Measurements from ENCODE around the gene SNAPC3. TPM values are rescaled to one million over a fixed set of nuclear protein-coding genes. Genes with fewer than 3 reads are reported as not detected.
A peak's percentile ranks its signal among the peaks of the same experiment; 100 is the strongest.
"Not testable (repeated sequence)": the region's sequence is repeated elsewhere in the genome, so short reads cannot be mapped to it uniquely, and the experiment has no call there.

Gene SNAPC3
- total and polyA plus RNA-seq, 4 donors, result 46.3 to 74.3 (median 49.3) TPM

DNA sequence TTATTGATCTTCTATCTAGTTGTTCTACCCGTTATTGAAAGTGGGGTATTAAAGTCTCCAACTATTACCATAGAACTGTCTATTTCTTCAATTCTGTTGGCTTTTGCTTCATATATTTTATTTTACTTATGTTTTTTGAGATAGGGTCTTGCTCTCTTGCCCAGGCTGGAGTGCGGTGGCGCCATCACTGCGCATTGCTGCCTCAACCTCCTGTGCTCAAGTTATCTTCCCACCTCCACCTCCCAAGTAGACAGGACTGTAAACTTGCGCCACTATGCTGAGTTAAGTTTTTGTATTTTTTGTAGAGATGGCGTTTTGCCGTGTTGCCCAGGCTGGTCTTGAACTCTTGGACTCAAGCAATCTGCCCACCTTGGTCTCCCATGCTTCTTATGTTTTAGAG lies 16.2 kb downstream of the SNAPC3 start:
- WGBS (ENCODE audit: insufficient coverage), result no CpG with 5 or more reads among the region's 7 CpGs
- Histone ChIP-seq H3K36me3 (ENCODE audit: control insufficient read depth, insufficient read depth, low read length) (peaks cover 45% of the 10 kb centered on the region), H3K9me3 (ENCODE audit: control insufficient read depth, insufficient read depth, low read length) (peaks cover 1% of the 10 kb centered on the region), H3K4me3 (ENCODE audit: low read depth, low read length) (no peak overlapping the region), H3K27ac (ENCODE audit: low read depth, low read length) (no peak overlapping the region), H3K4me1 (ENCODE audit: control insufficient read depth, insufficient read depth, low read length) (no peaks in the 10 kb centered on the region), H3K27me3 (ENCODE audit: control insufficient read depth, insufficient read depth, low read length) (no peaks in the 10 kb centered on the region)
- no peak for DNase-seq (ENCODE audit: low read depth in 4 of 6, low spot score in 6 of 6)

DNA sequence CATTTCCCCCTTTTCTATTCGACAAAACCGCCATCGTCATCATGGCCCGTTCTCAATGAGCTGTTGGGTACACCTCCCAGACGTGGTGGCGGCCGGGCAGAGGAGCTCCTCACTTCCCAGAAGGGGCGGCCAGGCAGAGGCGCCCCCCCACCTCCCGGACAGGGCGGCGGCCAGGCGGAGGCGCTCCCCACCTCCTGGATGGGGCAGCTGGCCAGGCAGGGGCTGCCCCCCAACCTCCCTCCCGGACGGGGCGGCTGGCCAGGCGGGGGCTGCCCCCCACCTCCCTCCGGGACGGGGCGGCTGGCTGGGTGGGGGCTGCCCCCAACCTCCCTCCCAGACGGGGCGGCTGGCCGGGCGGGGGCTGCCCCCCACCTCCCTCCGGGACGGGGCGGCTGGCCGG lies 19.2 kb downstream of the SNAPC3 start:
- not testable (repeated sequence) for H3K9me3 ChIP-seq (ENCODE audit: control insufficient read depth, insufficient read depth, low read length); H3K27ac ChIP-seq (ENCODE audit: low read depth, low read length); DNase-seq (ENCODE audit: low read depth in 4 of 6, low spot score in 6 of 6); H3K4me1 ChIP-seq (ENCODE audit: control insufficient read depth, insufficient read depth, low read length); H3K4me3 ChIP-seq (ENCODE audit: low read depth, low read length); H3K27me3 ChIP-seq (ENCODE audit: control insufficient read depth, insufficient read depth, low read length)
- peaks cover 44% of the 10 kb centered on the region for H3K36me3 ChIP-seq (ENCODE audit: control insufficient read depth, insufficient read depth, low read length)
- WGBS (ENCODE audit: insufficient coverage), result 98% methylated on average over 16 of the region's 29 CpGs

DNA sequence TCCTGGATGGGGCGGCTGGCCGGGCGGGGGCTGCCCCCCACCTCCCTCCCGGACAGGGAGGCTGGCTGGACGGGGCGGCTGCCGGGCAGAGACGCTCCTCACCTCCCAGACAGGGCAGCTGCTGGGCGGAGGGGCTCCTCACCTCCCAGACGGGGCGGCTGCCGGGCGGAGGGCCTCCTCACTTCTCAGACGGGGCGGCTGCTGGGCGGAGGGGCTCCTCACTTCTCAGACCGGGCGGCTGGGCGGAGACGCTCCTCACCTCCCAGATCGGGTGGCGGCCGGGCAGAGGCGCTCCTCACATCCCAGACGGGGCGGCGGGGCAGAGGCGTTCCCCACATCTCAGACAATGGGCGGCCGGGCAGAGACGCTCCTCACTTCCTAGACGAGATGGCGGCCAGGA lies 19.6 kb downstream of the SNAPC3 start:
- not testable (repeated sequence) for H3K4me3 ChIP-seq (ENCODE audit: low read depth, low read length); H3K4me1 ChIP-seq (ENCODE audit: control insufficient read depth, insufficient read depth, low read length); H3K27me3 ChIP-seq (ENCODE audit: control insufficient read depth, insufficient read depth, low read length); H3K9me3 ChIP-seq (ENCODE audit: control insufficient read depth, insufficient read depth, low read length); H3K27ac ChIP-seq (ENCODE audit: low read depth, low read length); DNase-seq (ENCODE audit: low read depth in 4 of 6, low spot score in 6 of 6)
- H3K36me3 ChIP-seq (ENCODE audit: control insufficient read depth, insufficient read depth, low read length), result peaks cover 42% of the 10 kb centered on the region
- WGBS (ENCODE audit: insufficient coverage), result 99% methylated on average over 28 of the region's 33 CpGs

DNA sequence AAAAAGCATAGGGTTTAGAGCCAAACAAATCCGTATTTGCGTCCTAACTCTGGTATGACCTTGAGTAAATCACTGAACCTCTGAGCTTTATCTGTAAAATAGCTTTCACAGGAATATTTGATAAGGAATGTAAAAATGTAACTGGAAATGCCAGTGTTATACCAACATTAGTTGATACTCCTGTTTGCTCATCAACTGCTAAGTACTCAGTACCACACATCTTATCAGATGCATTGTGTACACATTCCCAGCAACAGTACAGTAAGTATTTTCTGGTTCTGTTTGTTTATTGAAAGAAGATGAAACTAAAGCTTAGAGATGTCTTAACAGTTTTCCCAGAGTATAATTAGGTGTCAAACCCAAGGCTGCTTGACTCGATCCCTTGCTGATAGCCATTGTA lies 21.5 kb downstream of the SNAPC3 start:
- Histone ChIP-seq H3K36me3 (ENCODE audit: control insufficient read depth, insufficient read depth, low read length) (peaks cover 42% of the 10 kb centered on the region), H3K27me3 (ENCODE audit: control insufficient read depth, insufficient read depth, low read length) (no peaks in the 10 kb centered on the region), H3K27ac (ENCODE audit: low read depth, low read length) (no peak overlapping the region), H3K4me3 (ENCODE audit: low read depth, low read length) (no peak overlapping the region), H3K9me3 (ENCODE audit: control insufficient read depth, insufficient read depth, low read length) (no peaks in the 10 kb centered on the region), H3K4me1 (ENCODE audit: control insufficient read depth, insufficient read depth, low read length) (no peaks in the 10 kb centered on the region)
- WGBS (ENCODE audit: insufficient coverage), result no CpG with 5 or more reads among the region's 3 CpGs
- no peak for DNase-seq (ENCODE audit: low read depth in 4 of 6, low spot score in 6 of 6)

DNA sequence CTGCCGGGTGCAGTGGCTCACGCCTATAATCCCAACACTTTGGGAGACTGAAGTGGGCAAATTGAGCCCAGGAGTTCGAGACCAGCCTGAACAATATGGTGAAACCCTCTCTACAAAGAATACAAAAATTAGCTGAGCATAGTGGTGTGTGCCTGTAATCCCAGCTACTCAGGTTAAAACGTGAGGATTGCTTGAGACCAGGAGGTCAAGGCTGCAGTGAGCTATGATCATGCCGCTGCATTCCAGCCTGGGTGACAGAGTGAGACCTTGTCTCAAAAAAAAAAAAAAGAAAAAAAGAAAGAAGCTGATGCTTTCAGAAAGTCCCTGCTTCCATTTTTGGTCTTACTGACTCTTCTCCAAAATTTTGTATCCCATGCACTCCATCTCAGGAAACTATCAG lies 31.3 kb downstream of the SNAPC3 start:
- peaks cover 27% of the 10 kb centered on the region for H3K36me3 ChIP-seq (ENCODE audit: control insufficient read depth, insufficient read depth, low read length)

DNA sequence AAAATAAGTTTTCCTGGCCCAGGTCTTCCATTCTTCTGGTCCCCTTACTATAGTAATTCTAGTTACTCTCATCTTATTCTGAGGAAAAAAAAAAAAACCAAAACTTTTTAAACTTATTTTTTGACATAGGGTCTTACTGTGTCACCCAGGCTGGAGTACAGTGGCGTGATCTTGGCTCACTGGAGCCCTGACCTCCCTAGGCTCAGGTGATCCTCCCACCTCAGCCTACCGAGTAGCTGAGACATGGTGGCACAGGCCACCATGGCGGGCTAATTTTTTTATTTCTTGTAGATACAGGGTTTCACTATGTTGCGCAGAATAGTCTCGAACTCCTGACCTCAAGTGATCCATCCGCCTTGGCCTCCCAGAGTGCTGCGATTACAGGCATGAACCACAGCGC lies 38.4 kb downstream of the SNAPC3 start:
- WGBS (ENCODE audit: insufficient coverage), result 100% methylated on average over 1 of the region's 8 CpGs
- H3K27me3 ChIP-seq (ENCODE audit: control insufficient read depth, insufficient read depth, low read length), result no peaks in the 10 kb centered on the region
- H3K4me3 ChIP-seq (ENCODE audit: low read depth, low read length), result no peak overlapping the region
- H3K27ac ChIP-seq (ENCODE audit: low read depth, low read length), result no peak overlapping the region
- no peaks in the 10 kb centered on the region for H3K4me1 ChIP-seq (ENCODE audit: control insufficient read depth, insufficient read depth, low read length)
- no peaks in the 10 kb centered on the region for H3K9me3 ChIP-seq (ENCODE audit: control insufficient read depth, insufficient read depth, low read length)
- no peak for DNase-seq (ENCODE audit: low read depth in 4 of 6, low spot score in 6 of 6)
- peaks cover 16% of the 10 kb centered on the region for H3K36me3 ChIP-seq (ENCODE audit: control insufficient read depth, insufficient read depth, low read length)

More for the DNA sequence above, 31.3 kb downstream of the SNAPC3 start:
- no peaks in the 10 kb centered on the region for H3K9me3 ChIP-seq (ENCODE audit: control insufficient read depth, insufficient read depth, low read length)
- H3K4me3 ChIP-seq (ENCODE audit: low read depth, low read length), result no peak overlapping the region
- H3K27ac ChIP-seq (ENCODE audit: low read depth, low read length), result no peak overlapping the region
- 80% methylated on average over 1 of the region's 5 CpGs for WGBS (ENCODE audit: insufficient coverage)
- no peak for DNase-seq (ENCODE audit: low read depth in 4 of 6, low spot score in 6 of 6)
- H3K4me1 ChIP-seq (ENCODE audit: control insufficient read depth, insufficient read depth, low read length), result no peaks in the 10 kb centered on the region
- H3K27me3 ChIP-seq (ENCODE audit: control insufficient read depth, insufficient read depth, low read length), result no peaks in the 10 kb centered on the region

DNA sequence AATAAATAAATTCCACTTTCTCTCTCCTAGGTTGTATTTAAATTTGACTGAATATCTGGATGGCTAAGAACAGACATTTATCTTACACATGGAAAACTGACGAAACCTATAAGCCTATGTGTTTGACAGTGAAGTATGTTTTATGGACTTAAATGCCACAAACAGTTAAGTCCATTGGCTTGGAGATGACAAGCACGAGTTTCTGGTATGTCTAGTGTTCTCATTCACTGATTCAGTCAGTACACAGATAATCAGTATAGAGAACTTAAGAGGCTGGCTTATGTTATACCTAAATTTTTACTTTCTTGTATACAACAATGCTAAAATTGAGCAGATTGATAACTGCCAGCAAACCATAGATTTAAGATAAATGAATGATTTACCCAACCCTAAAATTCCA lies 38.9 kb downstream of the SNAPC3 start:
- Histone ChIP-seq H3K4me3 (ENCODE audit: low read depth, low read length) (no peak overlapping the region), H3K9me3 (ENCODE audit: control insufficient read depth, insufficient read depth, low read length) (no peaks in the 10 kb centered on the region), H3K36me3 (ENCODE audit: control insufficient read depth, insufficient read depth, low read length) (peaks cover 14% of the 10 kb centered on the region), H3K27me3 (ENCODE audit: control insufficient read depth, insufficient read depth, low read length) (no peaks in the 10 kb centered on the region), H3K27ac (ENCODE audit: low read depth, low read length) (no peak overlapping the region), H3K4me1 (ENCODE audit: control insufficient read depth, insufficient read depth, low read length) (no peaks in the 10 kb centered on the region)
- no CpG with 5 or more reads among the region's 2 CpGs for WGBS (ENCODE audit: insufficient coverage)
- no peak for DNase-seq (ENCODE audit: low read depth in 4 of 6, low spot score in 6 of 6)

DNA sequence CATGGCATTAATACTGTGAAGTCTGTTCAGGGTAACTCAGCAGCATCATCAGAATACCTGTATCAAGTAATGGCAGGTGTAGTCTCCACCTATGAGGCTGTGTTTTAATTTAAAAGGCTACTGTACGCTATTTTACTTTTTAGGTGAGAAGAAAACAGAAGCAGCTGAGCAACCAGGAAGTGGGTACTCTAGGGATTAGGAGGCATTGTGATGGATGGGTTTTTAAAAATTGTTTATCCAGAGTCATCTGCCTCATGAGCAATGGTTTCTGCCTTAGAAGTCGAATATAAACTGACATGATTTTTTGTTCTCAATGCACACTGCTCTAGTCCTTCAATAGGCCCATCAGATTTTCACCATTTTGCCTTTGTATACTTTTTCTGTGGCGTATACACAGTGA lies 45.5 kb downstream of the SNAPC3 start:
- H3K4me1 ChIP-seq (ENCODE audit: control insufficient read depth, insufficient read depth, low read length), result no peaks in the 10 kb centered on the region

DNA sequence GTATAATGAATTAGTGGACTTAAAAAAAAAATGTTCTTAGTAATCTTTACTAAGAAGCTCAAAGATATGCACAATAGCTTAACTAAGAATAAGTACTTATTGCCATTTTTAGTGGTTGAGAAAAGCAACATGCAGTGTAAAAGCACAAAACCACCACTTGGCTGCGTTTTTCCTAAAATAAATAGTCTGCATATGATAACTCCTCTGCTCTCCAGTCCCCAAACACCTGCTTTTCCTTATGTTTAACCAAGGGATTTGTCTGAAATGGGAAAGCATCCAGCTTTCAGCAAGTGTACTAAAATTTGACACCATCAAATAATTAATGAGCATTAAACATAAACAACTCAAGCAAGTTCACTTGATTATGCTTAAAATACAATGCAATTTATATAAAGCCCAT lies 46.7 kb downstream of the SNAPC3 start:
- WGBS (ENCODE audit: insufficient coverage), result no CpG with 5 or more reads among the region's 1 CpG
- peaks cover 11% of the 10 kb centered on the region for H3K36me3 ChIP-seq (ENCODE audit: control insufficient read depth, insufficient read depth, low read length)
- peak in 1 of 6 donors; percentile 67 for DNase-seq (ENCODE audit: low read depth in 4 of 6, low spot score in 6 of 6)
- no peaks in the 10 kb centered on the region for H3K9me3 ChIP-seq (ENCODE audit: control insufficient read depth, insufficient read depth, low read length)
- no peaks in the 10 kb centered on the region for H3K4me1 ChIP-seq (ENCODE audit: control insufficient read depth, insufficient read depth, low read length)
- no peak overlapping the region for H3K4me3 ChIP-seq (ENCODE audit: low read depth, low read length)
- H3K27me3 ChIP-seq (ENCODE audit: control insufficient read depth, insufficient read depth, low read length), result no peaks in the 10 kb centered on the region
- H3K27ac ChIP-seq (ENCODE audit: low read depth, low read length), result no peak overlapping the region

More for the DNA sequence above, 45.5 kb downstream of the SNAPC3 start:
- no peak overlapping the region for H3K4me3 ChIP-seq (ENCODE audit: low read depth, low read length)
- H3K36me3 ChIP-seq (ENCODE audit: control insufficient read depth, insufficient read depth, low read length), result peaks cover 8% of the 10 kb centered on the region
- 100% methylated on average over 1 of the region's 3 CpGs for WGBS (ENCODE audit: insufficient coverage)
- no peaks in the 10 kb centered on the region for H3K27me3 ChIP-seq (ENCODE audit: control insufficient read depth, insufficient read depth, low read length)
- no peak for DNase-seq (ENCODE audit: low read depth in 4 of 6, low spot score in 6 of 6)
- no peaks in the 10 kb centered on the region for H3K9me3 ChIP-seq (ENCODE audit: control insufficient read depth, insufficient read depth, low read length)
- H3K27ac ChIP-seq (ENCODE audit: low read depth, low read length), result no peak overlapping the region

DNA sequence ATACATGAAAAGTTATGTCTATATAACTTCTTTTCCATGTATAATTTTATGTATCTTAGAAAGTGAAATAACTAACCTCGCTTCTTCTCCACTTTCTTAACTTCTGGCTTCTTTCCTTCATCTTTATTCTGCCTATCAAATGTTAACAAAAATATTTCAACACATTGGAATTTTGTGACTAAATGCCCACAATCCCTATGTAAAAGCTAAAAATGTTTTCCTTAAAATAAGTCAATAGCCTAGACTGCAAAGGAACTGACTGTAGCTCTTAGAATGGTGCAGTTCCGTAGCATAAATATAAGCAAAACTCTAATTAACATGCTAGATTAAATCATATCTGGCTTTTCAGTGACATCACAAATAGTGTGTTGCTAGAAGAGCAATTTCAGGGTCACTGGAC lies 47.2 kb downstream of the SNAPC3 start:
- Histone ChIP-seq H3K4me3 (ENCODE audit: low read depth, low read length) (no peak overlapping the region), H3K4me1 (ENCODE audit: control insufficient read depth, insufficient read depth, low read length) (no peaks in the 10 kb centered on the region), H3K27ac (ENCODE audit: low read depth, low read length) (no peak overlapping the region), H3K9me3 (ENCODE audit: control insufficient read depth, insufficient read depth, low read length) (no peaks in the 10 kb centered on the region), H3K36me3 (ENCODE audit: control insufficient read depth, insufficient read depth, low read length) (peaks cover 11% of the 10 kb centered on the region), H3K27me3 (ENCODE audit: control insufficient read depth, insufficient read depth, low read length) (no peaks in the 10 kb centered on the region)
- DNase-seq (ENCODE audit: low read depth in 4 of 6, low spot score in 6 of 6), result no peak
- WGBS (ENCODE audit: insufficient coverage), result no CpG with 5 or more reads among the region's 2 CpGs

All from spinal cord (tissue), 10 donors.